K562 (cell line): ENCODE data around the gene OOSP1. TPM values are rescaled to one million over a fixed set of nuclear protein-coding genes. Genes with fewer than 3 reads are reported as not detected.

Experiments
- ATAC-seq: fragments of 200-7000 bp; cut with Tn5 transposase; 3 replicates; pipeline ENCODE4 v1.9.1; 2020; ENCODE audit warnings: moderate library complexity
- BruUV-seq: library from RNA; stranded (reverse); fragments of 400-500 nt; replicated peaks from 2 replicates; lab custom pipeline; 2021; lab: Mats Ljungman, UMichigan
- CTCF ChIA-PET: fragments of 300-600 bp; formaldehyde crosslinking; extraction: SDS; loops from one replicate; lab custom pipeline; 2021; ENCODE audit warnings: low intra/inter-chr PET ratio; lab: Yijun Ruan, JAX
- POLR2A ChIA-PET: fragments of 300-600, 350-650 bp; sonication (Branson Sonifier 250); formaldehyde crosslinking; extraction: SDS; loops from one replicate; lab custom pipeline; 2021; ENCODE audit warnings: antibody characterized with exemption, inconsistent platforms; lab: Yijun Ruan, JAX
- DNase-seq, 4 experiments: peaks; one replicate each; pipeline versions ENCODE4 v3.0.0 to v3.0.0-alpha.2; 2011 to 2018; ENCODE audit warnings: low spot score in 3 of 4, mixed read lengths in 3 of 4; ENCODE audit errors: extremely low read depth in 1 of 4
- FAIRE-seq: peaks from 2 replicates; lab custom pipeline; 2011; peaks lifted over from hg19 to GRCh38; lab: Jason Lieb, UNC
- H2AFZ ChIP-seq: 2 replicates; pipeline ENCODE4 v1.6.0; 2011; ENCODE audit warnings: low read depth, low read length, control low read depth, inconsistent platforms
- H3K27ac ChIP-seq: fragments of 200-600 bp; 3 replicates; pipeline ENCODE4 v1.8.0; 2011; ENCODE audit warnings: low read depth, mild to moderate bottlenecking, control low read depth, inconsistent platforms, low read length, moderate library complexity, mixed read lengths; ENCODE audit errors: extremely low read depth
- H3K27me3 ChIP-seq, 2 experiments: fragments of 300-600 bp in 1 of 2; 2 replicates in 1 of 2; 3 replicates in 1 of 2; pipeline versions ENCODE4 v1.6.0 to v1.8.0; 2011; ENCODE audit warnings: inconsistent platforms in 2 of 2, low read length in 2 of 2, mild to moderate bottlenecking in 1 of 2, mixed read lengths in 1 of 2, moderate library complexity in 1 of 2; ENCODE audit not compliant: control insufficient read depth in 2 of 2, insufficient read depth in 2 of 2
- H3K36me3 ChIP-seq: fragments of 300-600 bp; 3 replicates; pipeline ENCODE4 v1.8.0; 2011; ENCODE audit warnings: mild to moderate bottlenecking, low read length, inconsistent platforms; ENCODE audit not compliant: control insufficient read depth, insufficient read depth
- H3K4me1 ChIP-seq, 2 experiments: fragments of 200-600 bp in 1 of 2; replicated peaks in 1 of 2; 2 replicates in 1 of 2; 3 replicates in 1 of 2; pipeline versions ENCODE4 v1.5.1 to v1.8.0; 2011; ENCODE audit warnings: inconsistent platforms in 2 of 2, low read length in 2 of 2, mild to moderate bottlenecking in 1 of 2, mixed read lengths in 1 of 2, moderate library complexity in 1 of 2; ENCODE audit not compliant: control insufficient read depth in 2 of 2, insufficient read depth in 2 of 2
- H3K4me2 ChIP-seq: 2 replicates; pipeline ENCODE4 v1.6.1; 2011; ENCODE audit warnings: low read length, control low read depth, inconsistent platforms, mixed read lengths; ENCODE audit not compliant: insufficient read depth
- H3K4me3 ChIP-seq: fragments of 200-600 bp; sonication (generic), shearing (Covaris generic); 2 replicates; pipeline ENCODE4 v1.5.1; 2016; ENCODE audit warnings: control low read depth, inconsistent platforms
- H3K79me2 ChIP-seq: fragments of 200-600 bp; 3 replicates; pipeline ENCODE4 v1.8.0; 2011; ENCODE audit warnings: low read length, inconsistent platforms; ENCODE audit not compliant: control insufficient read depth, insufficient read depth
- H3K9ac ChIP-seq, 2 experiments: 2 replicates each; pipeline versions ENCODE4 v1.6.0 to v1.6.1; 2011; ENCODE audit warnings: low read depth in 2 of 2, low read length in 2 of 2, control low read depth in 1 of 2, inconsistent platforms in 1 of 2, mild to moderate bottlenecking in 1 of 2, mixed read lengths in 1 of 2; ENCODE audit not compliant: insufficient read depth in 1 of 2
- H3K9me1 ChIP-seq: one replicate; pipeline ENCODE4 v1.6.0; 2011; ENCODE audit warnings: inconsistent platforms, mild to moderate bottlenecking, low read length, moderate library complexity; ENCODE audit not compliant: control insufficient read depth, insufficient read depth
- H3K9me3 ChIP-seq: replicated peaks from 2 replicates; pipeline ENCODE4 v1.5.1; 2011; ENCODE audit warnings: low read depth, low read length, inconsistent platforms; ENCODE audit not compliant: control insufficient read depth, insufficient read depth
- H4K20me1 ChIP-seq: replicated peaks from 2 replicates; pipeline ENCODE4 v1.6.1; 2011; ENCODE audit warnings: low read length, inconsistent platforms, mixed read lengths; ENCODE audit not compliant: control insufficient read depth, insufficient read depth
- BDP1 ChIP-seq: IDR thresholded peaks from 3 replicates; pipeline ENCODE4 v1.6.1; 2011; ENCODE audit not compliant: insufficient read length, insufficient read depth
- CBX8 ChIP-seq: fragments of 200-600 bp; sonication (generic); IDR thresholded peaks from 2 replicates; pipeline ENCODE4 v1.6.1; 2012; ENCODE audit warnings: borderline replicate concordance, mixed run types, low read depth, mild to moderate bottlenecking, moderate library complexity, mixed read lengths, low read length, control low read depth, inconsistent platforms; ENCODE audit not compliant: poor library complexity, severe bottlenecking; ENCODE audit errors: extremely low read depth
- FOS ChIP-seq: IDR thresholded peaks from 3 replicates; pipeline ENCODE4 v1.6.1; 2011; ENCODE audit not compliant: insufficient read length; ENCODE audit errors: extremely low read depth
- L3MBTL2 ChIP-seq: fragments of 450-650 bp; IDR thresholded peaks from 2 replicates; pipeline ENCODE4 v1.6.1; 2016; ENCODE audit warnings: mild to moderate bottlenecking, moderate library complexity
- MAFF ChIP-seq: IDR thresholded peaks from 2 replicates; pipeline ENCODE4 v1.6.1; 2012; ENCODE audit warnings: low read length, improper control_type of control experiment
- MAFK ChIP-seq: IDR thresholded peaks from 2 replicates; pipeline ENCODE4 v1.6.1; 2011; ENCODE audit warnings: low read length, improper control_type of control experiment
- NFYB ChIP-seq: IDR thresholded peaks from 2 replicates; pipeline ENCODE4 v1.6.1; 2011; ENCODE audit warnings: mild to moderate bottlenecking, moderate library complexity; ENCODE audit not compliant: insufficient read length; ENCODE audit errors: extremely low read depth
- SAP30 ChIP-seq: fragments of 200-600 bp; sonication (generic); IDR thresholded peaks from 2 replicates; pipeline ENCODE4 v1.6.1; 2012; ENCODE audit warnings: borderline replicate concordance, low read depth, mild to moderate bottlenecking, moderate library complexity, low read length, control low read depth, inconsistent platforms; ENCODE audit not compliant: insufficient read depth, poor library complexity, severe bottlenecking
- SNRNP70 ChIP-seq: fragments of 200-400 bp; formaldehyde crosslinking; optimal IDR thresholded peaks from 2 replicates; pipeline ENCODE3; 2017; ENCODE audit warnings: low read depth, low read length
- ZNF24 ChIP-seq: fragments of 450-650 bp; IDR thresholded peaks from 2 replicates; pipeline ENCODE4 v1.6.1; 2016
- WGBS: fragments of 100-300 bp; shearing (Covaris generic); methylation state at CpG from one replicate; pipeline ENCODE4 v1.1.6; 2016; ENCODE audit warnings: low coverage, mixed read lengths; ENCODE audit not compliant: insufficient coverage; ENCODE audit errors: missing lambda C conversion rate; 5-methylcytosine and 5-hydroxymethylcytosine counted together
- in situ Hi-C: fragments of 300-500 bp; cut with MboI; formaldehyde crosslinking; loops from 4 replicates; pipeline ENCODE4 v1.15.0; 2018; ENCODE audit warnings: inconsistent platforms, mixed read lengths
- intact Hi-C: fragments of 100-400 bp; cut with micrococcal nuclease; formaldehyde crosslinking; loops from 2 replicates; pipeline ENCODE4 v1.14.2; 2022
- polyA plus RNA-seq, 8 experiments: library from polyadenylated mRNA; depleted of rRNA in 4 of 8; stranded (reverse) in 5 of 8; unstranded in 3 of 8; fragments of >200 nt; fragmentation: Nextera tagmentation in 2 of 8; fragmentation: Illumina TruSeq in 1 of 8; extraction: Ambion mirVana in 2 of 8; extraction: Trizol in 1 of 8; gene quantifications; 2 replicates each; pipeline versions ENCODE4 v1.2.1 to v1.2.3, GENCODE V29; 2011 to 2014; ENCODE audit warnings: inconsistent platforms in 1 of 8, missing spikeins in 1 of 8
- total RNA-seq, 7 experiments: library from RNA; depleted of rRNA in 6 of 7; stranded (reverse); fragments of >200 nt in 6 of 7; fragmentation: Illumina TruSeq in 2 of 7; extraction: Trizol in 2 of 7; gene quantifications; 2 replicates each; pipeline versions ENCODE4 v1.2.1 to v1.2.3, GENCODE V29; 2011 to 2021; ENCODE audit warnings: low replicate concordance in 1 of 7
- TF ChIP-seq, protein P1 (sequence below): fragments of 150-350 bp; conservative IDR thresholded peaks from 2 replicates; pipeline ENCODE4 v1.6.1; 2014; ENCODE audit warnings: low read length

Gene OOSP1
- total and polyA plus RNA-seq, 9 of the 15 experiments (the other 6 are each of a cell fraction or from before 2014, with no cell fraction given) = 0.14 to 3.0 (median 0.61) TPM

DNA sequence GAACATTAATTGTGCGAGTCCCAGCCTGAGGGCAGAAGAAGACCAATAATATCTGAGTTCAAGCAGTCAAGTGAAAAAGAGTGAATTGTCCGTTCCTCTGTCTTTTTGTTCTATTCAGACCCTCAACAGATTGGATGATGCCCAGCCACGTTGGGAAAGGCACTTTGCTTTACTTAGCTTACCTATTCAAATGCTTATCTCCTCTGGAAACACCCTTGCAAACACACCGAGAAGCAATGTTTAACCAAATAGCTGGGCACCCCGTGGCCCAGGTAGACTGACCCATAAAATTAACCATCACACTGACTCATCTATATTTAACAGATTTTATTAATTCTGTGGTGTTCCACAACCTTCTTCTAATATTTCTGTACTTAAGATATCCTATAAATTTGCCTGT lies 34.9 kb downstream of the OOSP1 start:
- no peak for FAIRE-seq
- TF ChIP-seq NFYB = no peak
- no peak for TF ChIP-seq FOS
- no peak for TF ChIP-seq BDP1
- TF ChIP-seq, all 486 proteins: peak for 0
- Histone ChIP-seq H3K4me1 (peaks cover 0 to 14% of the 10 kb centered on the region in 2 experiments; a peak in 2 of 5 replicates), H3K9me1 (no peaks in the 10 kb centered on the region), H4K20me1 (no peaks in the 10 kb centered on the region), H3K4me2 (no peak overlapping the region), H3K27ac (no peak overlapping the region), H2AFZ (no peak overlapping the region; the same call in 1 of the 2 replicates), H3K4me3 (no peak overlapping the region), H3K9me3 (peaks cover 5% of the 10 kb centered on the region), H3K36me3 (no peaks in the 10 kb centered on the region), H3K79me2 (no peaks in the 10 kb centered on the region), H3K27me3 (no peaks in the 10 kb centered on the region), H3K9ac (no peak overlapping the region)
- in situ Hi-C loops = no loop called here
- ATAC-seq = no peak
- intact Hi-C loops = no loop called here
- ChIA-PET CTCF (no interaction called here), POLR2A (interaction anchor here (0.6 kb wide), 1 partner anchor 166 kb away, joined by 3 read pairs; no protein-coding TSS in a partner anchor)
- WGBS = 62% methylated on average over 5 of the region's 5 CpGs
- DNase-seq = no peak
- BruUV-seq = no TSS peak

DNA sequence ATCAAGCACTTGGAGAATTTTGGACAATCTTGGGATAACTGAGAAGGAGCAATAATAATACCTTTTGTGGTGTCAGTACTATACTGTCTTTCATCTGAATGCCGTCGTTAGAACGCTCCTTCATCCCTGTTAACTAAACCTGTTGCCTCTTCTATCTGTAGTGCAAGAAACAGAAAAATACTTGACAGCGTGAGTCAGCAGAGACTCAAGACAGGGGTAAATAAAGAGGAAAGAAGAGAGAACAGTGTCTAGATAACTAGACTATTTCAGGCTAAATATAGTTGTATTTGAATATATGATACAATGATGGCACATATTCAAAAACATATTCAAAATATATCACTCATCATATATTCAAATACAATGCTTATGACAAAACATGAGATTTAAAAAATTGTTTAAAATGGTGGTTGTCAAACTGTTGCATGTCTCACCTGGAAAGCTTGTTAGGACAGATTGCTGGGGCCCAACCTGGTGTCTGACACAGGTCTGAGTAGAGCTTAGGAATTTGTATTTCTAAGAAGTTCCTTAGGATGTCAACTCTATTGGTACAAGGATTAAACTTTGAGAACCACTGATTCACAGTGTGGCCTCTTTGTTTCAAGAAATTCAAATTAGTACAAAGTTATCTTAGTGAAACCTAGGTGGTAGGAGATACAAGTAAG lies 43.0 kb downstream of the OOSP1 start:
- BruUV-seq = no TSS peak
- ChIA-PET POLR2A (no interaction called here), CTCF (no interaction called here)
- Histone ChIP-seq H3K36me3 (no peaks in the 10 kb centered on the region), H3K27ac (no peak overlapping the region), H4K20me1 (no peaks in the 10 kb centered on the region), H2AFZ (peak overlapping the region; percentile 57), H3K79me2 (no peaks in the 10 kb centered on the region), H3K4me3 (no peak overlapping the region), H3K27me3 (no peaks in the 10 kb centered on the region), H3K9me3 (no peaks in the 10 kb centered on the region), H3K9me1 (no peaks in the 10 kb centered on the region), H3K4me1 (peaks cover 0 to 16% of the 10 kb centered on the region in 2 experiments; a peak in 2 of 5 replicates), H3K9ac (no peak overlapping the region), H3K4me2 (no peak overlapping the region; the same call in 1 of the 2 replicates)
- in situ Hi-C loops = no loop called here
- DNase-seq = peak in 1 of 4 experiments; percentile 24
- ATAC-seq = peak; percentile 73
- intact Hi-C loops = no loop called here
- FAIRE-seq = peak; percentile 42
- WGBS = 42% methylated on average over 4 of the region's 4 CpGs
- no peak for TF ChIP-seq L3MBTL2
- TF ChIP-seq, protein P1, sequence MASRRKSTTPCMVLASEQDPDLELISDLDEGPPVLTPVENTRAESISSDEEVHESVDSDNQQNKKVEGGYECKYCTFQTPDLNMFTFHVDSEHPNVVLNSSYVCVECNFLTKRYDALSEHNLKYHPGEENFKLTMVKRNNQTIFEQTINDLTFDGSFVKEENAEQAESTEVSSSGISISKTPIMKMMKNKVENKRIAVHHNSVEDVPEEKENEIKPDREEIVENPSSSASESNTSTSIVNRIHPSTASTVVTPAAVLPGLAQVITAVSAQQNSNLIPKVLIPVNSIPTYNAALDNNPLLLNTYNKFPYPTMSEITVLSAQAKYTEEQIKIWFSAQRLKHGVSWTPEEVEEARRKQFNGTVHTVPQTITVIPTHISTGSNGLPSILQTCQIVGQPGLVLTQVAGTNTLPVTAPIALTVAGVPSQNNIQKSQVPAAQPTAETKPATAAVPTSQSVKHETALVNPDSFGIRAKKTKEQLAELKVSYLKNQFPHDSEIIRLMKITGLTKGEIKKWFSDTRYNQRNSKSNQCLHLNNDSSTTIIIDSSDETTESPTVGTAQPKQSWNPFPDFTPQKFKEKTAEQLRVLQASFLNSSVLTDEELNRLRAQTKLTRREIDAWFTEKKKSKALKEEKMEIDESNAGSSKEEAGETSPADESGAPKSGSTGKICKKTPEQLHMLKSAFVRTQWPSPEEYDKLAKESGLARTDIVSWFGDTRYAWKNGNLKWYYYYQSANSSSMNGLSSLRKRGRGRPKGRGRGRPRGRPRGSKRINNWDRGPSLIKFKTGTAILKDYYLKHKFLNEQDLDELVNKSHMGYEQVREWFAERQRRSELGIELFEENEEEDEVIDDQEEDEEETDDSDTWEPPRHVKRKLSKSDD = no peak
- TF ChIP-seq ZNF24 = no peak
- TF ChIP-seq SNRNP70 = no peak
- peak; percentile 24; the same call in 1 of the 2 replicates for TF ChIP-seq MAFK
- peak; percentile 20; the same call in 1 of the 2 replicates for TF ChIP-seq MAFF
- no peak for TF ChIP-seq SAP30
- TF ChIP-seq CBX8 = no peak
